Kidney (tissue), 14 donors: ENCODE results near the gene SLC8A2. TPM values are rescaled to one million over a fixed set of nuclear protein-coding genes. Genes with fewer than 3 reads are reported as not detected.

ENCODE experiments used
- DNase-seq, 5 donors: peaks; one replicate each; pipeline ENCODE4 v3.0.0-alpha.2; 2013 to 2020
- FAIRE-seq: peaks from 2 replicates; lab custom pipeline; 2012; peaks lifted over from hg19 to GRCh38; lab: Jason Lieb, UNC
- H3K27ac ChIP-seq, 2 donors: one replicate each; pipeline ENCODE4 v1.7.0; 2013; ENCODE audit warnings: low read depth in 2 of 2, low read length in 2 of 2, inconsistent platforms in 1 of 2
- H3K27me3 ChIP-seq: one replicate; pipeline ENCODE4 v1.7.1; 2013; ENCODE audit warnings: low read length, inconsistent platforms; ENCODE audit not compliant: control insufficient read depth, insufficient read depth
- H3K36me3 ChIP-seq, 3 donors: one replicate each; pipeline versions ENCODE4 v1.7.0 to v1.7.1; 2013; ENCODE audit warnings: low read length in 3 of 3, control low read depth in 1 of 3, inconsistent platforms in 1 of 3; ENCODE audit not compliant: insufficient read depth in 3 of 3, control insufficient read depth in 2 of 3
- H3K4me1 ChIP-seq, 3 donors: one replicate each; pipeline versions ENCODE4 v1.7.0 to v1.7.1; 2013; ENCODE audit warnings: low read length in 3 of 3, inconsistent platforms in 1 of 3, low read depth in 1 of 3; ENCODE audit not compliant: control insufficient read depth in 2 of 3, insufficient read depth in 2 of 3
- H3K4me3 ChIP-seq, 3 donors: one replicate each; pipeline versions ENCODE4 v1.7.0 to v1.8.1; 2013; ENCODE audit warnings: low read length in 3 of 3, control low read depth in 1 of 3, inconsistent platforms in 1 of 3
- H3K9ac ChIP-seq, 3 donors: one replicate each; pipeline versions ENCODE4 v1.7.0 to v1.7.1; 2013; ENCODE audit warnings: low read length in 3 of 3, control low read depth in 1 of 3, inconsistent platforms in 1 of 3
- H3K9me3 ChIP-seq, 3 donors: one replicate each; pipeline versions ENCODE4 v1.7.0 to v1.7.1; 2013; ENCODE audit warnings: low read length in 3 of 3, control low read depth in 1 of 3, inconsistent platforms in 1 of 3; ENCODE audit not compliant: control insufficient read depth in 2 of 3, insufficient read depth in 1 of 3
- intact Hi-C: fragments of 100-400 bp; cut with DNase I; formaldehyde crosslinking; loops from one replicate; pipeline ENCODE4 v1.11.1; 2022
- polyA plus RNA-seq: library from polyadenylated mRNA; stranded (reverse); fragments of 350-450 nt; fragmentation: Illumina TruSeq; extraction: RNeasy Lipid Tissue Mini Kit (QIAGEN cat#74804); gene quantifications from one replicate; pipeline ENCODE4 v1.2.3, GENCODE V29; 2014; ENCODE audit warnings: low read depth, low replicate concordance; ENCODE audit not compliant: insufficient read depth
- total RNA-seq: library from RNA; stranded (reverse); fragmentation: NEBNext Ultra II Directional; extraction: Animal tissue kit (Norgen Biotek cat#: 25700); gene quantifications from one replicate; pipeline ENCODE4 v1.2.1, GENCODE V29; 2021
- TF ChIP-seq, protein P1 (sequence below): IDR thresholded peaks from 3 replicates; pipeline ENCODE4 v1.5.1; 2012; ENCODE audit warnings: mild to moderate bottlenecking, moderate library complexity, borderline replicate concordance; ENCODE audit not compliant: insufficient read depth; ENCODE audit errors: extremely low read depth
- donor health status: control.
- donor health status: control.
- donor health status: control.
- donor health status: control.
- donor health status: control.
- donor health status: DM: yes; HTN: yes; CAD: no.
- donor health status: Normal renal cell carcinoma (clear cell type).

Gene SLC8A2
- total and polyA plus RNA-seq, 2 donors from 2014 or later: 0.94 TPM; not detected in 1

DNA sequence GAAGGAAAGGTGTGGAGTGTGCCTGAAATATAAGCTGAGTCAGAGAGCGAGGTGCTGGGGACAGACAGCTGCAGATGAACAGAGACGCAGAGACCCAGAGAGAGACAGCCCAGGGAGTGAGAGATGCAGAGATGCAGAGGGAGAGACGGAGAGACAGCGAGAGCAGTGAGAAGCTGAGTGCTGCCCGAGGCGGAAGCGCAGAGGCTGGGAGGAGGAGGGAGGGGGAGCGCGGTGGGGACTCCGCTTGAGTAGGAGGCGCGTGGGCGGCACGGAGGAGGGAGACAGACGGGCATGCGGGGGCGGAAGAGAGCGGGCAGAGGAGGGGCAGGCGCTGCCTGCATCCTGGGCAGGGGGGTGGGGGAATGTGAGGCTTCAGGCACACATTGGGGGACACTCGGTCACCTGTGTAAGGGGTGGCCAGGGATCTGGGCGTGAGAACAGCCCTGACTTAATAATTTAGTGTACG is 25.7 kb downstream of the SLC8A2 start:
- H3K4me1 ChIP-seq: peaks cover 0 to 11% (median 0%) of the 10 kb centered on the region in 3 donors
- H3K36me3 ChIP-seq: no peaks in the 10 kb centered on the region
- no peak for FAIRE-seq
- H3K4me3 ChIP-seq: no peak overlapping the region
- peak; percentile 79 to 89 (median 86) for DNase-seq
- intact Hi-C loops: no loop called here
- no peak overlapping the region for H3K27ac ChIP-seq
- H3K9ac ChIP-seq: no peak overlapping the region
- H3K9me3 ChIP-seq: no peaks in the 10 kb centered on the region
- H3K27me3 ChIP-seq: peaks cover 27% of the 10 kb centered on the region
- TF ChIP-seq, protein P1, sequence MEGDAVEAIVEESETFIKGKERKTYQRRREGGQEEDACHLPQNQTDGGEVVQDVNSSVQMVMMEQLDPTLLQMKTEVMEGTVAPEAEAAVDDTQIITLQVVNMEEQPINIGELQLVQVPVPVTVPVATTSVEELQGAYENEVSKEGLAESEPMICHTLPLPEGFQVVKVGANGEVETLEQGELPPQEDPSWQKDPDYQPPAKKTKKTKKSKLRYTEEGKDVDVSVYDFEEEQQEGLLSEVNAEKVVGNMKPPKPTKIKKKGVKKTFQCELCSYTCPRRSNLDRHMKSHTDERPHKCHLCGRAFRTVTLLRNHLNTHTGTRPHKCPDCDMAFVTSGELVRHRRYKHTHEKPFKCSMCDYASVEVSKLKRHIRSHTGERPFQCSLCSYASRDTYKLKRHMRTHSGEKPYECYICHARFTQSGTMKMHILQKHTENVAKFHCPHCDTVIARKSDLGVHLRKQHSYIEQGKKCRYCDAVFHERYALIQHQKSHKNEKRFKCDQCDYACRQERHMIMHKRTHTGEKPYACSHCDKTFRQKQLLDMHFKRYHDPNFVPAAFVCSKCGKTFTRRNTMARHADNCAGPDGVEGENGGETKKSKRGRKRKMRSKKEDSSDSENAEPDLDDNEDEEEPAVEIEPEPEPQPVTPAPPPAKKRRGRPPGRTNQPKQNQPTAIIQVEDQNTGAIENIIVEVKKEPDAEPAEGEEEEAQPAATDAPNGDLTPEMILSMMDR: no peak

- H3K27ac ChIP-seq: no peak overlapping the region
- no peak overlapping the region for H3K4me3 ChIP-seq
- peaks cover 0 to 11% (median 0%) of the 10 kb centered on the region in 3 donors for H3K4me1 ChIP-seq
- H3K9me3 ChIP-seq: no peaks in the 10 kb centered on the region
- TF ChIP-seq, protein P1: no peak
- no peak overlapping the region for H3K9ac ChIP-seq
- H3K36me3 ChIP-seq: no peaks in the 10 kb centered on the region
- peaks cover 27% of the 10 kb centered on the region for H3K27me3 ChIP-seq
- intact Hi-C loops: no loop called here
- DNase-seq (no peak), FAIRE-seq (no peak)
Observed at GRCh38 chr19:47445527-47445926, 26.2 kb downstream of the SLC8A2 start.

DNA sequence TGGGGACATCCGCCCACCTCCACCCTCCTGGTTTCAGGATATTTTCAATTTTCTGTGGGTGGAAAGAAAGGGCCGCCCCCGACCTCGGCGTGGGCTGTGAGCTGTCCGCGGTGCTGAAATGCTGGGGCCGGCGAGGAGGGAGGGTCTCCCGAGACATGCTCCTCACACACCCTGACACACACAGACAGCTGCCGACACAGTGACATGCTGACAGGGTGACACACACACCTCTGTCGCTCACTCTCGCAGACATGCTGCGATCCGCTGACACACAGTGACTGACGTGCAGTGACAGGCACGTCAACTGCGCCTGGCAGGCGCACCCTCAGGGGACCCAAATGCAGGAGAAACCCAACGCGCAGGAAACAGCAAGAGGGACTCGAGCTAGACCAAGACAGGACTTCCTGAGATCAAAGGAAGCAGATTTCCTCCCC is 27.3 kb downstream of the SLC8A2 start:
- Histone ChIP-seq H3K4me3 (no peak overlapping the region), H3K9me3 (no peaks in the 10 kb centered on the region), H3K27ac (no peak overlapping the region), H3K36me3 (no peaks in the 10 kb centered on the region), H3K27me3 (peaks cover 27% of the 10 kb centered on the region), H3K9ac (no peak overlapping the region), H3K4me1 (peaks cover 0 to 11% (median 0%) of the 10 kb centered on the region in 3 donors)
- intact Hi-C loops: no loop called here
- TF ChIP-seq, protein P1: no peak
- FAIRE-seq (no peak), DNase-seq (peak in 1 of 5 donors; percentile 62)

DNA sequence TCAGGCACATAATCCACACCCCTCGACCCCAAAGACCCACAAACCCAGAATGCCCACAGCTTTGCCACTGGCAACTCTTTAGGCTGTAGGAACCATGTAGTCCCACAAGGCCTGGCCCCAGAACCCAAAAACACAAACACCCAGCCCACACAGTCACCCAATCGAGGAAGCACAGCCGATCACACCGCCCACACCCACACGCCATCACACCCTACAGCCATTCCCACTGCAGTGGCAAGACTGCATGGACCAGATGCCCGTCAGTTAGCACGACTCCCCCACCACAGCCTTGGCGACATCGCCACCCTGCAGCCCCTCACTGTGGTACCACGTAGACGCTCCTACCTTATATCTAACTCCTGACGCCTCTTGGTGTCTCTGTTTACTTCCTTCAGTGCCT is 28.4 kb downstream of the SLC8A2 start:
- intact Hi-C loops: no loop called here
- peaks cover 22% of the 10 kb centered on the region for H3K27me3 ChIP-seq
- no peak for FAIRE-seq

More for the DNA sequence above, 28.4 kb downstream of the SLC8A2 start:
- Histone ChIP-seq H3K4me3 (no peak overlapping the region), H3K36me3 (no peaks in the 10 kb centered on the region), H3K9ac (no peak overlapping the region), H3K27ac (no peak overlapping the region), H3K9me3 (no peaks in the 10 kb centered on the region), H3K4me1 (peaks cover 0 to 11% (median 0%) of the 10 kb centered on the region in 3 donors)
- TF ChIP-seq, protein P1: no peak
- no peak for DNase-seq
